ENCODE data around the gene C9orf50. TPM values are rescaled to one million over a fixed set of nuclear protein-coding genes. Genes with fewer than 3 reads are reported as not detected.
"Not testable (repeated sequence)": the region's sequence is repeated elsewhere in the genome, so short reads cannot be mapped to it uniquely, and the experiment has no call there.

The C9orf50 gene
- polyA plus RNA-seq, 1 donor from 2014 or later, result not detected

- Histone ChIP-seq H3K9me3 (ENCODE audit: low read length) (no peaks in the 10 kb centered on the region), H3K9me2 (ENCODE audit: insufficient read depth, low read length) (no peaks in the 10 kb centered on the region), H3K36me3 (ENCODE audit: insufficient read depth, low read length) (no peaks in the 10 kb centered on the region), H2AFZ (ENCODE audit: low read depth, low read length) (no peak within 1 kb of the TSS), H3K4me3 (ENCODE audit: low read length) (peak within 1 kb of the TSS; percentile 55), H3K27ac (ENCODE audit: low read length) (no peak within 1 kb of the TSS), H3F3A (ENCODE audit: insufficient read depth, low read length, poor library complexity, severe bottlenecking) (no peaks in the 10 kb centered on the region), H4K20me1 (ENCODE audit: insufficient read depth) (no peaks in the 10 kb centered on the region), H3K9ac (ENCODE audit: low read length) (no peak within 1 kb of the TSS), H3K27me3 (ENCODE audit: insufficient read depth, low read depth, low read length) (peaks cover 33% of the 10 kb centered on the region), H3K79me2 (replicated peaks; ENCODE audit: insufficient read depth, low read length) (no peaks in the 10 kb centered on the region), H3K4me2 (ENCODE audit: low read length) (no peak within 1 kb of the TSS)
- TF ChIP-seq EP300 (conservative IDR thresholded peaks at IDR 0.05; ENCODE audit: poor library complexity, severe bottlenecking) (no peak), MXI1 (conservative IDR thresholded peaks at IDR 0.05; ENCODE audit: poor library complexity, severe bottlenecking) (peak; percentile 18)
Observed at GRCh38 chr9:129665389-129665775, 44.5 kb upstream of the C9orf50 start, which contains the start of gene PRRX2. TSS of gene PRRX2 (plus strand) at chr9:129665647. CDS start at chr9:129665868, 221 bp downstream.

DNA sequence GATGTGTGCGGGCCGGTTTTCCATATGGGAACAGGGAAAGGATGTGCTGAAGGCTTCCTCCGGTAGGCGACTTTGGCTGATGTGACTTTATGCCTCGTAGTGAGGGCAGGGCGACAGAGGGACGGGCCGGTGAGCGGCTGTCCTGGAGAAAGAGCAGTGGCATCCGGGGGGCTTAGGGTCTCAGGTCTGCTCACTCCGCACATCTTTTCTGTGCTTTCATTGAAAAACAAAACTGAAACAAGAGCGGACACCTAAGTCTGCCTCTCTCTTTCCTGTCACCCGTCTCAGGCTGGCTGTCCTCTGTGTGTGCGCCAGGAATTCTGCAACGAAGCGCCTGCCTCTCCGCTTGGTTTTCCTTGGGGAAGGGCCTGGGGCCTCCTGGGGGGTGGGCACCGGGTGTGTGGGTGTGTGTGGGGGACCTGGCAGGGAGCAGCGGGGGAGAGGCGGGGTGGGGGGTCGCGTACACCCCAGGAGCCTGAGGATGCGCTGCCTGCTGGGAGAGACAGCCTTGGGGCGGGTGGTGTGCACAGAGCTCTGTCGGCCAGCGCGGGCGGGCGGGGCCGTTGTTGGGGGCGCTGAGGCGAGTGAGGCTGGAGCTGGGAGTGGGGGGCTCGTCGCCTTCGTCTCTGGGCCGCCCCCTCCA, 44.0 kb upstream of the C9orf50 start:
- Histone ChIP-seq H4K20me1 (ENCODE audit: insufficient read depth) (no peaks in the 10 kb centered on the region), H3K36me3 (ENCODE audit: insufficient read depth, low read length) (no peaks in the 10 kb centered on the region), H3K27ac (ENCODE audit: low read length) (no peak overlapping the region), H3K9me3 (ENCODE audit: low read length) (no peaks in the 10 kb centered on the region), H2AFZ (ENCODE audit: low read depth, low read length) (no peak overlapping the region), H3K79me2 (replicated peaks; ENCODE audit: insufficient read depth, low read length) (no peaks in the 10 kb centered on the region), H3F3A (ENCODE audit: insufficient read depth, low read length, poor library complexity, severe bottlenecking) (no peaks in the 10 kb centered on the region), H3K4me3 (ENCODE audit: low read length) (peak overlapping the region; percentile 55), H3K4me2 (ENCODE audit: low read length) (no peak overlapping the region), H3K9me2 (ENCODE audit: insufficient read depth, low read length) (no peaks in the 10 kb centered on the region), H3K9ac (ENCODE audit: low read length) (no peak overlapping the region), H3K27me3 (ENCODE audit: insufficient read depth, low read depth, low read length) (peaks cover 33% of the 10 kb centered on the region)
- TF ChIP-seq SMC3 (conservative IDR thresholded peaks at IDR 0.05; ENCODE audit: poor library complexity) (no peak), REST (IDR thresholded peaks at IDR 0.05; ENCODE audit: borderline replicate concordance) (no peak), POLR2AphosphoS5 (IDR thresholded peaks at IDR 0.05) (no peak), EZH2 (IDR thresholded peaks at IDR 0.05; ENCODE audit: borderline replicate concordance, insufficient read depth, low read length, poor library complexity, severe bottlenecking) (no peak), TAF1 (IDR thresholded peaks at IDR 0.05; ENCODE audit: low read depth) (no peak), RAD21 (conservative IDR thresholded peaks at IDR 0.05) (no peak)
- TF ChIP-seq, protein P1, sequence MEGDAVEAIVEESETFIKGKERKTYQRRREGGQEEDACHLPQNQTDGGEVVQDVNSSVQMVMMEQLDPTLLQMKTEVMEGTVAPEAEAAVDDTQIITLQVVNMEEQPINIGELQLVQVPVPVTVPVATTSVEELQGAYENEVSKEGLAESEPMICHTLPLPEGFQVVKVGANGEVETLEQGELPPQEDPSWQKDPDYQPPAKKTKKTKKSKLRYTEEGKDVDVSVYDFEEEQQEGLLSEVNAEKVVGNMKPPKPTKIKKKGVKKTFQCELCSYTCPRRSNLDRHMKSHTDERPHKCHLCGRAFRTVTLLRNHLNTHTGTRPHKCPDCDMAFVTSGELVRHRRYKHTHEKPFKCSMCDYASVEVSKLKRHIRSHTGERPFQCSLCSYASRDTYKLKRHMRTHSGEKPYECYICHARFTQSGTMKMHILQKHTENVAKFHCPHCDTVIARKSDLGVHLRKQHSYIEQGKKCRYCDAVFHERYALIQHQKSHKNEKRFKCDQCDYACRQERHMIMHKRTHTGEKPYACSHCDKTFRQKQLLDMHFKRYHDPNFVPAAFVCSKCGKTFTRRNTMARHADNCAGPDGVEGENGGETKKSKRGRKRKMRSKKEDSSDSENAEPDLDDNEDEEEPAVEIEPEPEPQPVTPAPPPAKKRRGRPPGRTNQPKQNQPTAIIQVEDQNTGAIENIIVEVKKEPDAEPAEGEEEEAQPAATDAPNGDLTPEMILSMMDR (IDR thresholded peaks at IDR 0.05; ENCODE audit: poor library complexity, severe bottlenecking), result no peak

- not testable (repeated sequence) for H3K36me3 ChIP-seq (ENCODE audit: insufficient read depth, low read length); H2AFZ ChIP-seq (ENCODE audit: low read depth, low read length)
- H3K27me3 ChIP-seq (ENCODE audit: insufficient read depth, low read depth, low read length), result peaks cover 27% of the 10 kb centered on the region
Observed at GRCh38 chr9:129662239-129662638, 41.3 kb upstream of the C9orf50 start.

More at GRCh38 chr9:129662239-129662638, 41.3 kb upstream of the C9orf50 start:
- H3K9me3 ChIP-seq (ENCODE audit: low read length); H3K4me2 ChIP-seq (ENCODE audit: low read length); H3K79me2 ChIP-seq (replicated peaks; ENCODE audit: insufficient read depth, low read length); H3K27ac ChIP-seq (ENCODE audit: low read length); H4K20me1 ChIP-seq (ENCODE audit: insufficient read depth); H3K4me3 ChIP-seq (ENCODE audit: low read length); H3F3A ChIP-seq (ENCODE audit: insufficient read depth, low read length, poor library complexity, severe bottlenecking); H3K9ac ChIP-seq (ENCODE audit: low read length); H3K9me2 ChIP-seq (ENCODE audit: insufficient read depth, low read length): not testable (repeated sequence)

All from neural cell (in vitro differentiated cells).